PC-3 (cell line): ENCODE measurements around the gene KCNN2. TPM values are rescaled to one million over a fixed set of nuclear protein-coding genes. Genes with fewer than 3 reads are reported as not detected.
A peak's percentile ranks its signal among the peaks of the same experiment; 100 is the strongest.

ENCODE experiments used
- ATAC-seq: fragments of 200-7000 bp; cut with Tn5 transposase; 2 replicates; pipeline ENCODE4 v1.9.1; 2020; ENCODE audit warnings: mild to moderate bottlenecking, moderate library complexity
- BruUV-seq: library from RNA; stranded (reverse); fragments of 400-500 nt; replicated peaks from 2 replicates; lab custom pipeline; 2021; lab: Mats Ljungman, UMichigan
- CTCF ChIA-PET: fragments of 300-600 bp; sonication (Branson Sonifier 250); formaldehyde crosslinking; loops from one replicate; lab custom pipeline; 2022; ENCODE audit warnings: antibody characterized with exemption; lab: Charles Lee
- POLR2A ChIA-PET: fragments of 300-600 bp; sonication (Branson Sonifier 250); formaldehyde crosslinking; loops from one replicate; lab custom pipeline; 2022; ENCODE audit warnings: antibody characterized with exemption; ENCODE audit not compliant: unreplicated experiment; lab: Charles Lee
- DNase-seq: peaks from one replicate; pipeline ENCODE4 v3.0.0-alpha.2; 2015
- H2AFZ ChIP-seq: fragments of 300-600 bp; sonication (generic); 2 replicates; pipeline ENCODE4 v1.6.0; 2016; ENCODE audit warnings: antibody characterized with exemption, low read length
- H3F3A ChIP-seq: fragments of 300-600 bp; sonication (generic); one replicate; pipeline ENCODE4 v1.6.0; 2017; ENCODE audit warnings: antibody characterized with exemption, low read length, control low read depth, mild to moderate bottlenecking; ENCODE audit not compliant: unreplicated experiment
- H3K27ac ChIP-seq: fragments of 300-600 bp; sonication (generic); 2 replicates; pipeline ENCODE4 v1.5.1; 2016; ENCODE audit warnings: mild to moderate bottlenecking, low read length
- H3K27me3 ChIP-seq: fragments of 300-600 bp; sonication (generic); 2 replicates; pipeline ENCODE4 v1.6.1; 2016; ENCODE audit warnings: low read length, mixed read lengths
- H3K36me3 ChIP-seq: fragments of 300-600 bp; sonication (generic); 2 replicates; pipeline ENCODE4 v1.6.1; 2016; ENCODE audit warnings: low read depth, mixed run types, low read length, mixed read lengths
- H3K4me1 ChIP-seq: fragments of 300-600 bp; sonication (generic); 2 replicates; pipeline ENCODE4 v1.5.1; 2016; ENCODE audit warnings: low read length; ENCODE audit not compliant: insufficient read depth
- H3K4me2 ChIP-seq: fragments of 300-600 bp; sonication (generic); 2 replicates; pipeline ENCODE4 v1.6.0; 2016; ENCODE audit warnings: low read length
- H3K4me3 ChIP-seq: fragments of 300-600 bp; sonication (generic); 2 replicates; pipeline ENCODE4 v1.5.1; 2016; ENCODE audit warnings: mild to moderate bottlenecking, low read length, mixed read lengths
- H3K79me2 ChIP-seq: fragments of 300-600 bp; sonication (generic); 2 replicates; pipeline ENCODE4 v1.6.1; 2017; ENCODE audit warnings: low read length, mixed read lengths
- H3K9ac ChIP-seq: fragments of 300-600 bp; sonication (generic); 2 replicates; pipeline ENCODE4 v1.6.0; 2016; ENCODE audit warnings: mild to moderate bottlenecking, low read length
- H3K9me2 ChIP-seq: fragments of 300-600 bp; sonication (generic); replicated peaks from 2 replicates; pipeline ENCODE4 v1.6.1; 2016; ENCODE audit warnings: mixed run types, low read length, mixed read lengths
- H3K9me3 ChIP-seq: fragments of 300-600 bp; sonication (generic); 2 replicates; pipeline ENCODE4 v1.6.1; 2016; ENCODE audit warnings: low read length, mixed read lengths
- H4K20me1 ChIP-seq: fragments of 300-600 bp; sonication (generic); 2 replicates; pipeline ENCODE4 v1.6.1; 2016; ENCODE audit warnings: low read length, mixed read lengths
- CTCF ChIP-seq: fragments of 300-600 bp; sonication (generic); conservative IDR thresholded peaks from 2 replicates; pipeline ENCODE4 v1.5.1; 2017; ENCODE audit warnings: antibody characterized with exemption, low read depth, mild to moderate bottlenecking, low read length
- EZH2 ChIP-seq: fragments of 300-600 bp; sonication (generic); IDR thresholded peaks from one replicate; pipeline ENCODE4 v1.6.1; 2017; ENCODE audit warnings: antibody characterized with exemption, mild to moderate bottlenecking, low read length; ENCODE audit not compliant: unreplicated experiment
- EZH2phosphoT487 ChIP-seq: fragments of 300-600 bp; sonication (generic); IDR thresholded peaks from 2 replicates; pipeline ENCODE4 v1.6.1; 2018; ENCODE audit warnings: mild to moderate bottlenecking, antibody characterized with exemption, low read length, borderline replicate concordance
- intact Hi-C: fragments of 100-400 bp; cut with micrococcal nuclease; formaldehyde crosslinking; loops from 2 replicates; pipeline ENCODE4 v1.9.0; 2023
- total RNA-seq: library from RNA; depleted of rRNA; stranded (reverse); fragments of >200 nt; gene quantifications from 2 replicates; pipeline ENCODE4 v1.2.3, GENCODE V29; 2014

Gene KCNN2
- total RNA-seq, 1 experiment from 2014 or later: 0.07 TPM

GRCh38 chr5:114458726-114459125 is 96.9 kb downstream of the KCNN2 start:
- Histone ChIP-seq H3K9ac (no peak overlapping the region), H3K9me2 (no peaks in the 10 kb centered on the region), H3K4me3 (no peak overlapping the region), H3K4me2 (no peak overlapping the region), H2AFZ (no peak overlapping the region), H3K79me2 (no peaks in the 10 kb centered on the region), H3K27me3 (peaks cover 14% of the 10 kb centered on the region), H4K20me1 (no peaks in the 10 kb centered on the region), H3K4me1 (no peaks in the 10 kb centered on the region), H3K27ac (no peak overlapping the region), H3K9me3 (no peaks in the 10 kb centered on the region), H3F3A (no peaks in the 10 kb centered on the region), H3K36me3 (no peaks in the 10 kb centered on the region)
- DNase-seq (no peak), ATAC-seq (no peak)
- TF ChIP-seq EZH2phosphoT487 (no peak), CTCF (no peak), EZH2 (no peak)
- CTCF ChIA-PET: no interaction called here
- POLR2A ChIA-PET: no interaction called here
- no TSS peak for BruUV-seq
- intact Hi-C loops: no loop called here

DNA sequence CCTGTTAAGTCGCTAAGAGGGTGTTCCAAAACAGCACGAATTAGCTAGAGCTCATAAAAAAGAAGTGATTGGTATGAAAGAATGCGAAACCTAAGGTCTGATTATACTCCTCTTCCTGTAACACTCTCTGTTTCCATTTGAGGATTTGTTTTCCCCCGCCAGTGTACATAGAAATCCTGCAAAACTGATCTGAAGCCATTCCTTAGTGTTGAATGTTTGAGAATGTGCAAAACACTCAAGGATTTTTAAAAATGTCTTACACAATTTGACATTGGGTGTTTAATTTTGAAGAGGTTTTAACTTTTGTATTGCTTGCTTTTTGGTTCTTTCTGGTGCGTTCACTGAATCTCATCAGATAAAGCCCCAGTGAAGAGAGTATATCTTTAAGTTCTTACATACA is 105.3 kb downstream of the KCNN2 start:
- intact Hi-C loops: no loop called here
- CTCF ChIA-PET: no interaction called here
- Histone ChIP-seq H2AFZ (no peak overlapping the region), H3K27me3 (no peaks in the 10 kb centered on the region), H3K9me3 (no peaks in the 10 kb centered on the region), H3K4me1 (no peaks in the 10 kb centered on the region), H3K36me3 (no peaks in the 10 kb centered on the region), H3K9me2 (no peaks in the 10 kb centered on the region), H3K4me3 (no peak overlapping the region), H3K4me2 (no peak overlapping the region), H4K20me1 (no peaks in the 10 kb centered on the region), H3K27ac (no peak overlapping the region), H3K9ac (no peak overlapping the region), H3K79me2 (no peaks in the 10 kb centered on the region), H3F3A (no peaks in the 10 kb centered on the region)
- no TSS peak for BruUV-seq
- ATAC-seq: no peak
- no peak for DNase-seq
- TF ChIP-seq CTCF (no peak), EZH2phosphoT487 (no peak), EZH2 (no peak)
- POLR2A ChIA-PET: no interaction called here

- ATAC-seq: peak; percentile 70
Measured at GRCh38 chr5:114467729-114468128, 105.9 kb downstream of the KCNN2 start.

More at GRCh38 chr5:114467729-114468128, 105.9 kb downstream of the KCNN2 start:
- Histone ChIP-seq H3K9me2 (no peaks in the 10 kb centered on the region), H3K27me3 (no peaks in the 10 kb centered on the region), H3K27ac (no peak overlapping the region), H4K20me1 (no peaks in the 10 kb centered on the region), H3K4me1 (no peaks in the 10 kb centered on the region), H3K4me2 (no peak overlapping the region), H3K36me3 (no peaks in the 10 kb centered on the region), H3K9me3 (no peaks in the 10 kb centered on the region), H2AFZ (no peak overlapping the region), H3F3A (no peaks in the 10 kb centered on the region), H3K9ac (no peak overlapping the region), H3K4me3 (no peak overlapping the region), H3K79me2 (no peaks in the 10 kb centered on the region)
- TF ChIP-seq EZH2phosphoT487 (no peak), EZH2 (no peak), CTCF (no peak)
- ChIA-PET POLR2A (no interaction called here), CTCF (no interaction called here)
- no TSS peak for BruUV-seq
- peak; percentile 55 for DNase-seq
- intact Hi-C loops: no loop called here
